Renal cortical epithelial cell (primary cell): Measurements from ENCODE around the gene TRMT5. TPM values are rescaled to one million over a fixed set of nuclear protein-coding genes. Genes with fewer than 3 reads are reported as not detected.
A peak's percentile ranks its signal among the peaks of the same experiment; 100 is the strongest.

Source experiments
- DNase-seq: peaks from one replicate; pipeline ENCODE4 v3.0.0-alpha.2; 2011; ENCODE audit warnings: low read depth
- total RNA-seq: library from RNA; depleted of rRNA; stranded (reverse); fragments of >200 nt; gene quantifications from 2 replicates; pipeline ENCODE4 v1.2.3, GENCODE V29; 2014

The TRMT5 gene
- total RNA-seq, 1 donor from 2014 or later = 28.5 TPM

DNA sequence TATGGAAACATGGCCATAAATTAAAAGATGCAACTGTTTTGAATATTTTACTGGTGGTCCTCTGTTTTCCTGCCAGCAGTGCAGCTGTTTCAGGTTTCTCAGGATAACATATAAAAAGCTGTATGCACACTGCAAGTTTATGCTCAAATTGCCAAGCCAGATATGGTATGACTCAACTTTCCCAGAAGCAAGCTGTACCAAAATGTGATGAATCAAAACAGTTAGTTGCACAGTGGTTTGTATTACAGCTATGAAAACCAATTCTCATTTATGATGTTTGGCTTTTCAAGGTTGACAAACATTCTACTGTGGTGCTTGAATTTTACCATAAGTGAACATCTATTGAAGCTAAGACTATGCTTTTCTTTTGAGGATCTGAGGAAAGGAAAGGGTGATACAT is 15.5 kb downstream of the TRMT5 start:
- peak; percentile 74 for DNase-seq

DNA sequence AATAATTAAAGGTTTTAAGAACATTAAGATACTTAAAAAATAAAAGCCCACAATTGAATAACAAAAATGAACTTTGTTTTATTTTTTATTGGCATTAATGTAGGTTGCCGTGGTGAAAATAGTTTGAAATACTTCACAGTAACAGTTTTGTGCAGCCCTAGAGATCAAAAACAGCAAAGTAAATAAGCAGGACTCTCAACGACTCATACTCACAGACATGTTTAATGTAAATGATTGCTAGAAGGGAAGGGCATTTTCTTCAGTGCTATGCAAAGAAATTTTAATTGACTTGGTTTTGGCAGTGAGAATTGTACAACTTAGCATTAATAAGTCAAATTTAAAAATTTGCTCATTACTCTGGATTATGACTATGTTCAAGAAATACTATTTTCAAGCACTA is 16.0 kb downstream of the TRMT5 start:
- DNase-seq = peak; percentile 66

DNA sequence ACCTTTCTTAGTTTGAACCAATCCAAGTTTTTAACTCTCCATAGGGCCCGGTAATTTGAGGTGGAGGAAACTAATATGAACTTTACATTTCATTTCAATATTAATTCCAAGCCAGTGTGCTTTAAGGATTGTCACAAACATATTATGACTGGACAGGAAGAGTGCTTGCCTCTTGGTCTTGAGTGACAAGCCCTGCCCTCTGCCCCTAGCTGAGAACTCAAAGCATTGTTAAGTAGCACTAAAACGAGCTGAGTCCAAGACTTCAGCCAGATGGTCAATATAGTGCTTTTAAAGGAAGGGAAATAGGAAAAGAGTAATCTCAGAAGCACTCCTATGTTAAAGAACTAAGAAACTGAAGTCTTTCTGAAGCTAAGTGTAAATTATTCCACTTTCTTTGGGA is 17.1 kb downstream of the TRMT5 start:
- no peak for DNase-seq

DNA sequence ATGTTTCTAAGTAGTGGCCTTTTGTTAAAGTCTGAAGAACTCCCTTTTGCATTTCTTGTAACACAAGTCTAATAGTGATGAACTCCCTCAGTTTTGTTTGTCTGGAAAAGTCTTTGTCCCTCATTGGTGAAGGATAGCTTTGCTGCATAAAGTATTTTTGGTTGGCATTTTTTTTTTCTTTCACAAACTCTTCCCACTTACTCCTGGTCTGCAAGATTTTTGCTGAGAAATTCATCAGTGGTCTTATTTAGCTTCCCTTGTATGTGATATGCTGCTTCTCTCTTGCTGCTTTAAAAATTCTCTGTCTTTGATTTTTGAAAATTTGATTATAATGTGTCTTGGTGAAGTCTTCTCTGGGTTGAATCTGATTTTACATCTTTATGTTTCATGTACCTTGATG is 22.7 kb downstream of the TRMT5 start:
- no peak for DNase-seq

DNA sequence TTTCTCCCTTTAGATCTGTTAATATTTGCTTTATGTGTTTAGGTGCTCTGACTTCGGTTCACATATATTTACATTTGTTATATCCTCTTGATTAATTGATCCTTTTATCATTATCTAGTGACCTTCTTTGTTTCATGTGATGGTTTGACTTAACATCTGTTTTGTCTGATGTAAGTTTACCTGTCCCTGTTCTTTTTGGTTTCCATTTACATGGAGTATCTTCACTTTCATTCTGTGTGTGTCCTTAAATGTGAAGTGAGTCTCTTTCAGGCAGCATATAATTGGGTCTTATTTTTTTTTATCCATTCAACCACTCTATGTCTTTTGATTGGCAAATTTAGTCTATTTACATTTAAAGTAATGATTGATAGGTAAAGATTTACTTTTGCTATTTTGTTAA is 24.2 kb downstream of the TRMT5 start:
- DNase-seq = no peak

DNA sequence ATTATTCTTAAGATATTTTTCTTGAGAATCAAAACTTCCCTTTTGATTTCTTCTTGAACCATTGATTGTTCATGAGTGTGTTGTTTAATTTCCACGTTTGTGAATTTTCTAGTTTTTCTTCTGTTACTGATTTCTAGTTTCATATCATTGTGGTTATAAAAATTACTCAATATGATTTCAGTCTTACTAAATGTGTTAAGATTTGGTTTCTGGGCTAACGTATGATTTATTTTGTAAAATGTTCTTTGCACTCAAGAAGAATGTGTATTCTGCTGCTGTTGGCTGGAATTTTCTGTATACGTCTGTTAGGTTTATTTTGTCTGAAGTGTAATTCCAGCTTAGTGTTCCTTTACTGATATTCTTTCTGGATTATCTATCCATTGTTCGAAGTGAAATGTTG is 24.7 kb downstream of the TRMT5 start:
- no peak for DNase-seq

DNA sequence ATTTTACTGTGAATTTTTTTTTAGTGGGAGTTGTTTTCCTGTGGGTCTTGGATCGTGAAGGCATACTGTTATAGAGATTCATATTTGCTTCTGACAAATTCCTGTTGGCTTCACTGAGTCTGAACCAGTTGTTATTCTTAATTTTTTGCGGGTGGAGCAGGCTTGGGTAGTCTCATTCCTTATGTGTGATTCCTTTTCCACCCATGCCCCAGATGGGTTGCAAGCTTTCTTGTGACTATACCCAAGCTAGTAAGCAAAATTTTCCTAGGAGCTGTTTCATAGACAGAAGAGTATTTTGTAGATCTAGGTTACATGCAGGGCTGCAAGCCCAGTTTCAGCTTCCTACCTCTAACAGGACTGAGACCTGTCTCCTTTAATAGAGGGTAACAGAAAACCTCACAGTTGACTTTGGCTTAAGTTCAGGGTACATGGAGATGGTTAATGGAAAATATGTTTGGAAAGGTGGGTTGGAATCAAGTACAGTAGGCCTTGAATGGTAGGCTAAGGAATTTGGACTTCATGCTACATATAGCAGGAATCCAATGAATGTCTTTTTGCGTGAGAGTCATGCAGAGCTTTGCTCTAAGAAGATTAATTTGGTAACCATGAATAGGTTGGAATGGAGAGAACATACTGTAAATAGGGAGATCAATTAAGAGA is 29.0 kb downstream of the TRMT5 start:
- DNase-seq = no peak

DNA sequence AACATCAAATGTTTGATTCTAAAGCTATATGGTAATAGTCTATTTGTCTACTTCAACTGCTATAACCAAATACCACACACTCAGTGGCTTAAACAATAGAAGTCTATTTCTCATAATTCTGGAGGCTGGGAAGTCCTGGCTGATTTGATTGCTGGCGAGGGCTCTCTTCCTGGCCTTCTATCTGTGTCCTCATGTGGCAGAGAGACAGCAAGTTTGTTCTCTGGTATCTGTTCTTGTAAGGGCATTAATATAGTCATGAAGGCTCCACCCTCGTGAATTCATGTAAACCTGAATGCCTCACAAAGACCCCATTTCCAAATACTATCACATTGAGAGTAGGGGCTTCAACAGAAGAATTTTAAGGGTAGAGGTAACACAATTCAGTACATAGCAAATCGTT is 34.1 kb downstream of the TRMT5 start:
- no peak for DNase-seq

DNA sequence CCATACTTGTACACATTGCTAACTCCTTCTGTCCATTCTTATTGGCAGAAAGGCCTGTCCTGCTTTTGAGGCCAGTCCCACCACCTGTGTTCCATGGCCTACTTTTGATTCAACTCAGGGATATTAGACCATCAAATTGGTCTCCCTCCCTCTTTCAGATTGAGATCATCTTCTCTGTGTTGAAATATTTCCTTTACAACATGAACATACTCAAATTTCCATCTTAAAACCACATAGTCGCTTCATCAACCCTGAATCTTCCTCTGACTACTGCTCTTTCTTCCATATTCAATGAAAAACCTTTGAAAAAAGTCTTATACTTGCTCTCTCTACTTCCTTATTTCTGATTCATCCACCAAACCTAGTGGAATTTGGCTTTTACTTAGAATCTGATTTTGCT is 34.9 kb downstream of the TRMT5 start:
- DNase-seq = no peak

DNA sequence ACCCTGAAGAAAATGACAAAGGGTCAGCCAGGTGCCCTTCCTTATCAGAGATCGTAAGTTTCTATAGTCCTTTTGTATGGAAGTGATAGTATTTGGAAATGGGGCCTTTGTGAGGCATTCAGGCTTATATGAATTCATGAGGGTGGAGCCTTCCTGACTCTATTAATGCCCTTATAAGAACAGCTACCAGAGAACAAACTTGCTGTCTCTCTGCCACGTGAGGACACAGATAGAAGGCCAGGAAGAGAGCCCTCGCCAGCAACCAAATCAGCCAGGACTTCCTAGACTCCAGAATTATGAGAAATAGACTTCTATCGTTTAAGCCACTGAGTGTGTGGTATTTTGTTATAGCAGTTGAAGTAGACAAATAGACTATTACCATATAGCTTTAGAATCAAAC is 36.7 kb downstream of the TRMT5 start:
- DNase-seq = no peak

DNA sequence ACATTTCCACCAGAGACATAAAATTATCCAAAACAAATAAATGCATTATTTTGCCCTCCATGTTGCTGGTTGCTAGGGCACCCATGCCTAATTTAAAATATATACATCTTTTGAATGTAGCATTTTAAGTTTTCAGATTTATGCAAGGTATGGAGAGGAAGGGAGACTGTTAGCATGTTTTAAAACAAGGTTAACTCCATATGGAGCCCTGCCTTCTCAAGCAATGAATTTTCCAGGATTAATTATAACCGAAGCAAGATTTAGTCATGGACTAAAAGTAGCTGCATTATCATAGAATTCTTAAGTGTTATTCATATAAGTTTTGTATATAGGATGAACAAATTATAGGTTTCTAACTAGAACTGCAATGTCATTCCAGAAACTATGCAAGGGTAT is 37.2 kb downstream of the TRMT5 start:
- DNase-seq = no peak

DNA sequence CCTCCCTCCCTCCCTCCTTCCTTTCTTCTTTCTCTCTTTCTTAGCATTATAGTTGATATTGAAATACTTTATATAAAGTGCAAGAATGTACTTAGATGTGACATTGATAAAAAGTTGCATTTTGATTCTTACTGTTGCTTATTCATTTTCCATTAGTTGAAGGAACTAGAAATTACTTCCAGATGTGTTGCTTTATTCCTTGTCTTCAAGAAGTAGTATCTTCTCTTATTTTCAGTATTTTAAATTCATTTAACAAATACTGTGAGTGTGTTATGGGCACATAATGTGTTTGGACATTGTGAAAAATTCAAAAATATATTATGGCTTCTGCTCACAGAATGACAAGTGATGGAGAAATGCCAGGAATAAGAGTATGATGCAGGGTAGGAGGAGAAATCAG is 45.6 kb downstream of the TRMT5 start:
- no peak for DNase-seq

DNA sequence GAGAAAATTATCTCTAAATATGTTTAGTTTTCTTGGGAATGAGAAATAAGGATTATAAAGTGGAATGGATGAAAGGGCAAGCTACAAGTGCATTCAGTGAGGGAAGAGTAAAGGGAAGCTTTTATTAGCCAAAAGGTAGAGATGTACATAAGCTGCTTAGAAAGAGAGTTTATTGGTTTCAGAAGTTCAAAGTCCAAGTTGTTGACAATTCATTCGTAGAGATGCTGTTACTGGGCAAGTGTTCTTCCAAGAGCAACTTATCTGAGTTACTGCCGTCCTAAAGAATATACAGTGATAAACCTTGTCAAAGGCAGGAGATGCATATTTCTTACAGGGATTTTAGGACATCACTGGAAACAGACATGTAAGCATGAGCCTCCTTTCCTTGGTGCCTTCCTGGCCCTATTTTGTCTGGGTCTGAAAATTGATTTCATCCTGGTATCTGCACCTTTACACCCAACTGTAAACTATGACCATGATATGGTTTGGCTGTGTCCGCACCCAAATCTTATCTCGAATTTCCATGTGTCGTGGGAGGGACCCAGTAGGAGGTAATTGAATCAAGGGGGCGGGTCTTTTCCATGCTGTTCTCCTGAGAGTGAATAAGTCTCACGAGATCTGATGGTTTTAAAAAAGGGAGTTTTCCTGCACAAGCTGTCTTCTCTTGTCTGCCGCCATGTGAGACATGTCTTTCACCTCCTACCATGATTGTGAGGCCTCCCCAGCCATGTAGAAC is 46.8 kb downstream of the TRMT5 start:
- no peak for DNase-seq

DNA sequence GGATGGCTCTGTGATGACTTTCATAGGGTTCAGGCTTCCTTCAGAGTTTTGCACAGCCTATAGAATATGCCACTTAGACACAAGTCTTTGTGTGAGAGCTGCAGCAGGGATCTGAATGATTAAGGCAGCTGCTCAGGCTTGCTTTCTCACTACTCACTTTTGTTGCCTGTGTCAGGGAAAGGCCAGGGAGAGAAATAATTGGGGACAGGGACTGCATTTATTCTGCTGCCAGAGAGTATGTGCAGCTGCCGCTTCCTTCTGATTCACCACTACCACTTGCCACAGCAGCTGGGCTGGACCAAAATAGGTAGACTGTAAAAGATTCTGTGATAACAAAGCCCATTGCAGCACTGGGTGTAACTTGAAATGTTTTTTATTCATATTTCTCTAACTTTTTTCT is 49.7 kb downstream of the TRMT5 start:
- no peak for DNase-seq

DNA sequence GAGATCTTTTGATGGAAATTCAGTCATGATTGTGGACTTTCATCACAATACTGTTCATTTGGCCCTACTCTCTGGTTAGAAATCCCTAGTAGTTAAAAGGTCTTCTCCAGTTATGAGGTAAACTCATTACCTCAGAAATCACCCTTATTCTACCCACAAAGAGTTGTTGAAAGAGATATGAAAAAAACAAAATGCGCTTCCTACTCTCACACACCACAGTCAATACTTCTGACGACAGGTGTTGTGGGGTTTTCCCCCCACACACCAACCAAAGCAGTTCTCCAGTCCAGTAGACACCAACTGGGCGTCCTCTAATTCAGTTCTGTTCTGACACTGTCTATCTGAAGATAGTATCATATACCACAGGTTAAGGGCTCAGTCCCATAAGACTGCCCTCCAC is 54.9 kb downstream of the TRMT5 start:
- no peak for DNase-seq

DNA sequence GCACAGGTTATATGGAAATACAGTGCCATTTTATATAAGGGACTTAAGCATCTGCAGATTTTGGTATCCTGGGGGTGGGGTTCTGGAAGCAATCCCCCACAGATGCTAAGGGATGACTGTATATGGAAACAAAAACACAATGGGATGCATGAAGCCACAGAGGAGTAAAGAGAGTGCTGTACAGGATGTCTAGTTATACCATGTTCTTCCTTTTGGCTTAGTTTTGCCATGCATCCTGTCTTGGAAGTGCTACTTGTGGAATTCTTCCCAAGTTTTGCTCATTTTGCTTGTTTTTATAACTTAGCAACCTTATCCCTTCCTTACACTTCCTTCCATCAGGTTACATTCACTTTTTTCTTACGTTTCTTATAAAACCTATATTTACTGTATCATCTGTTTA is 55.6 kb downstream of the TRMT5 start:
- no peak for DNase-seq

DNA sequence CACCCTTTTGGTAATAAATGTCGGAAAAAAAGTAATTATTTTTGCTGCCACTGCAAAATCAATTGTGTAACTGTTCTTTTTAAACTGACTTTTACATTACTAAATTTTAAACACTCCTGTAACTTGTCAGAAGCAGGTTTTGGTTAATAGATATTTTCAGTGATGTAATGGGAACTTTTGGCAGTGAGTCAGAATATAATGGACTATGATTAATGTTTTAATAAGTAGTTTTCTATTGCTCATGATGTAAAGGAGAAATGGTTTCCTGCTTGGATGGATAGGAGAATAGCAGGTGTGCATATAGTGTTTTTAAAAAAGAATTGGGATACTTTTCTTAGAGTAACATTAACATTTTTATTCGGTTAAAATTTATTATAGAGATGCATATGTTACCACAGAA is 58.8 kb downstream of the TRMT5 start:
- peak; percentile 31 for DNase-seq

Other genes starting within 250 kb of the TRMT5 start
- 60.7 and 116 TPM in 2 replicates for gene MNAT1, start 246.3 kb downstream of the TRMT5 start, total RNA-seq
- gene SLC38A6, start 166 bp upstream of the TRMT5 start, total RNA-seq = 25.9 and 34.7 TPM in 2 replicates